ENCODE data around the gene GDAP2.

Gene GDAP2

GRCh38 chr1:117836069-117836468, 93.4 kb downstream of the GDAP2 start:
- Histone ChIP-seq H3K27me3 (ENCODE audit: insufficient read depth, low read depth, severe bottlenecking) (no peaks in the 10 kb centered on the region), H3K9me3 (ENCODE audit: severe bottlenecking) (no peaks in the 10 kb centered on the region), H3K27ac (no peak overlapping the region), H3K4me3 (ENCODE audit: low read depth, low read length) (no peak overlapping the region), H3K36me3 (no peaks in the 10 kb centered on the region)
- TF ChIP-seq, protein P1, sequence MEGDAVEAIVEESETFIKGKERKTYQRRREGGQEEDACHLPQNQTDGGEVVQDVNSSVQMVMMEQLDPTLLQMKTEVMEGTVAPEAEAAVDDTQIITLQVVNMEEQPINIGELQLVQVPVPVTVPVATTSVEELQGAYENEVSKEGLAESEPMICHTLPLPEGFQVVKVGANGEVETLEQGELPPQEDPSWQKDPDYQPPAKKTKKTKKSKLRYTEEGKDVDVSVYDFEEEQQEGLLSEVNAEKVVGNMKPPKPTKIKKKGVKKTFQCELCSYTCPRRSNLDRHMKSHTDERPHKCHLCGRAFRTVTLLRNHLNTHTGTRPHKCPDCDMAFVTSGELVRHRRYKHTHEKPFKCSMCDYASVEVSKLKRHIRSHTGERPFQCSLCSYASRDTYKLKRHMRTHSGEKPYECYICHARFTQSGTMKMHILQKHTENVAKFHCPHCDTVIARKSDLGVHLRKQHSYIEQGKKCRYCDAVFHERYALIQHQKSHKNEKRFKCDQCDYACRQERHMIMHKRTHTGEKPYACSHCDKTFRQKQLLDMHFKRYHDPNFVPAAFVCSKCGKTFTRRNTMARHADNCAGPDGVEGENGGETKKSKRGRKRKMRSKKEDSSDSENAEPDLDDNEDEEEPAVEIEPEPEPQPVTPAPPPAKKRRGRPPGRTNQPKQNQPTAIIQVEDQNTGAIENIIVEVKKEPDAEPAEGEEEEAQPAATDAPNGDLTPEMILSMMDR (IDR thresholded peaks at IDR 0.05; ENCODE audit: low read depth, low read length): no peak
- DNase-seq: no peak

DNA sequence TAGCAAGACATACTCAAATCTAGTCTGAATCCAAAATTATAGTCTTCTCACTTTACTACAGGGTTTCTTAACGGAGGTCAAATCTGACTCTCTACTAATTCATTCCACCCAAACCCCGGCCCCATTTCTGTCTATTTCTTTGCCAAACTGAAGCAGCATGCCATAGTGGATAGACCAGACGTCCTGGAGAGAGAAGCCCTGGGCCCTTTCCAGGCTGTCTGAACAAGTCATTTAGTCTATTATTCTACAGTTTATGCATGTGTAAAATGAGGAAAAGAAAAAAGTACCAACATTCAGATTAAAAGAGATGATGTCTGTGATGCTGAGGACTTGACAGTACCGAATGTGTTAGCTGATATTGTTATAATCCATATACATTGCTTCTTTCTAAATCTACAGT, 95.0 kb downstream of the GDAP2 start:
- H3K27ac ChIP-seq: no peak overlapping the region
- TF ChIP-seq, protein P1 (IDR thresholded peaks at IDR 0.05; ENCODE audit: low read depth, low read length): no peak
- DNase-seq: no peak

GRCh38 chr1:117832453-117832852, 97.0 kb downstream of the GDAP2 start:
- TF ChIP-seq, protein P1 (IDR thresholded peaks at IDR 0.05; ENCODE audit: low read depth, low read length): no peak
- Histone ChIP-seq H3K36me3 (no peaks in the 10 kb centered on the region), H3K9me3 (ENCODE audit: severe bottlenecking) (no peaks in the 10 kb centered on the region), H3K27ac (no peak overlapping the region), H3K27me3 (ENCODE audit: insufficient read depth, low read depth, severe bottlenecking) (no peaks in the 10 kb centered on the region), H3K4me3 (ENCODE audit: low read depth, low read length) (no peak overlapping the region)
- DNase-seq: no peak

More for the DNA sequence above, 95.0 kb downstream of the GDAP2 start:
- Histone ChIP-seq H3K27me3 (ENCODE audit: insufficient read depth, low read depth, severe bottlenecking) (no peaks in the 10 kb centered on the region), H3K9me3 (ENCODE audit: severe bottlenecking) (no peaks in the 10 kb centered on the region), H3K36me3 (no peaks in the 10 kb centered on the region), H3K4me3 (ENCODE audit: low read depth, low read length) (no peak overlapping the region)

- no peaks in the 10 kb centered on the region for H3K27me3 ChIP-seq (ENCODE audit: insufficient read depth, low read depth, severe bottlenecking)
- no peak for DNase-seq
- TF ChIP-seq, protein P1 (IDR thresholded peaks at IDR 0.05; ENCODE audit: low read depth, low read length): no peak
- no peak overlapping the region for H3K27ac ChIP-seq
- no peaks in the 10 kb centered on the region for H3K9me3 ChIP-seq (ENCODE audit: severe bottlenecking)
- no peaks in the 10 kb centered on the region for H3K36me3 ChIP-seq
- H3K4me3 ChIP-seq (ENCODE audit: low read depth, low read length): no peak overlapping the region
These were observed 99.2 kb downstream of the GDAP2 start for GRCh38 chr1:117830222-117830621.

GRCh38 chr1:117828201-117828600, 101.2 kb downstream of the GDAP2 start:
- H3K4me3 ChIP-seq (ENCODE audit: low read depth, low read length): no peak overlapping the region
- no peaks in the 10 kb centered on the region for H3K36me3 ChIP-seq
- TF ChIP-seq, protein P1 (IDR thresholded peaks at IDR 0.05; ENCODE audit: low read depth, low read length): no peak
- no peak for DNase-seq
- H3K27ac ChIP-seq: no peak overlapping the region
- H3K27me3 ChIP-seq (ENCODE audit: insufficient read depth, low read depth, severe bottlenecking): no peaks in the 10 kb centered on the region
- no peaks in the 10 kb centered on the region for H3K9me3 ChIP-seq (ENCODE audit: severe bottlenecking)

DNA sequence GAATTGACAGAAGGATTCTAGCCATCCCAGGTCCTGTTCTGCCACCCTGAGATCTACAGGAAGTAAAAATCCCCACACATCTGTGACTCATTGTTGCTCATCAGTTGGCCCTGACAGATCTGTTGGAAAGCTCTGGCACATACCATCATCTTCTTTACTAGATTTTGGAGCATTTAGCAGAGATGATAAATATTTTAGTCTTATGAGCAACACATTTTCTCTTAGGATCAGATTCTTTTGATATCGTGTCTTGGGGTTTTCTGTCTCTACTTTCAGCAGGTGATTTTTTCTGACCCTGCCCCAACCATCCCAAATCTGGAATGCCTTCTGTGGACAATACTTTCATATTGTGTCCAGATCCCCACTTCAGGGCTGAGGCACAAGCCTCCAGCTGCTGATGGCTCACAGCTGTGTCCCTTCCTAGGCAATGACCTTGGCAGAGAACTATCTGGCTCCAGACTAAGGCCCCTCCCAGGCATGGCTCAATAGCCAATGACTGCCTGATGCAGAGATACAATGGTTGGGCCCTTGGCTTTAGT, 102.8 kb downstream of the GDAP2 start:
- H3K9me3 ChIP-seq (ENCODE audit: severe bottlenecking): peaks cover 4% of the 10 kb centered on the region
- H3K36me3 ChIP-seq: no peaks in the 10 kb centered on the region
- H3K4me3 ChIP-seq (ENCODE audit: low read depth, low read length): no peak overlapping the region
- no peak for DNase-seq
- H3K27ac ChIP-seq: no peak overlapping the region
- TF ChIP-seq, protein P1 (IDR thresholded peaks at IDR 0.05; ENCODE audit: low read depth, low read length): no peak
- no peaks in the 10 kb centered on the region for H3K27me3 ChIP-seq (ENCODE audit: insufficient read depth, low read depth, severe bottlenecking)

All from WERI-Rb-1 (cell line).